ENCODE results near the gene COX5A. TPM values are rescaled to one million over a fixed set of nuclear protein-coding genes. Genes with fewer than 3 reads are reported as not detected.
A peak's percentile ranks its signal among the peaks of the same experiment; 100 is the strongest.
"Not testable (repeated sequence)": the region's sequence is repeated elsewhere in the genome, so short reads cannot be mapped to it uniquely, and the experiment has no call there.

COX5A gene
- total RNA-seq, 1 donor from 2014 or later = 56.3 TPM

- no peak for DNase-seq
Measured at GRCh38 chr15:74896316-74896715, 41.6 kb downstream of the COX5A start.

DNA sequence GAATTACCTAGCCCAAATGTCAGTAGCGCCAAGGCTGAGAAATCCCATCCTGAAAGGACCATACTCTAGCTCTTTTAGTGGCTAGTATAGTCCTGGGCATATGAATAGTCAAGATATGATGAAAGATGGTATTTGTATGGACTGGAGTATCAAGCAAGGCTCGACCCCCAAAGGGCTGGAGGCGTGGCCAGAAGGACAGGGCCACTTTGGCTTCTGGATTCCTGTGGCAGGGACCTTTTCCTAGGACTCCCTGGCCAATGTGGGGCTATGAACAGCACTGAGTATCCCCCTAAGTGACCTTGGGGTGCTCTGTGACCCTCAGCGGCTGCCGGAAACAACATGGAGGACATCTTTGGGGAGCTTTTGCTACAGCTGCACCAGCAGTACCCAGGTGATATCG, 42.0 kb downstream of the COX5A start:
- no peak for DNase-seq

- not testable (repeated sequence) for DNase-seq
Measured at GRCh38 chr15:74894383-74894782, 43.5 kb downstream of the COX5A start.

DNA sequence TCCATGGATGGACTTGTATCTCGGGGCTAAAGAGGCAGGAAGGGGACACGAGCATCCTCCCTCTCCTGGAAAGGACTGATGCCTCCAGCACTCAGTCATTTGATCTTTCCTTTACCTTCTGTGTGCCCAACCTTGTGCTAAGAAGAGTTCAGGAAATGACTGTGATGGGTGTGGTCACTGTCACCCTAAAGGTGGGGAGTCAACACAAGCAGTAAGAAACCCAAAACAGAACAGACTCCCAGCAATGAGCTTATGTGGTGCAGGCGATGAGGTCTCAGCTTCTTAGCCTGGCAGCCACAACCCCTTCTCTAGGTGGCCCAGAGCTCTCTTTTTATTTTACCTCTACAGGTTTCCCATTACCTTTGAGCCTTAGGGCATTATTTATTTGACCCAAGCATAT, 44.2 kb downstream of the COX5A start:
- DNase-seq = no peak

- no peak for DNase-seq
Measured at GRCh38 chr15:74892931-74893330, 44.9 kb downstream of the COX5A start.

DNA sequence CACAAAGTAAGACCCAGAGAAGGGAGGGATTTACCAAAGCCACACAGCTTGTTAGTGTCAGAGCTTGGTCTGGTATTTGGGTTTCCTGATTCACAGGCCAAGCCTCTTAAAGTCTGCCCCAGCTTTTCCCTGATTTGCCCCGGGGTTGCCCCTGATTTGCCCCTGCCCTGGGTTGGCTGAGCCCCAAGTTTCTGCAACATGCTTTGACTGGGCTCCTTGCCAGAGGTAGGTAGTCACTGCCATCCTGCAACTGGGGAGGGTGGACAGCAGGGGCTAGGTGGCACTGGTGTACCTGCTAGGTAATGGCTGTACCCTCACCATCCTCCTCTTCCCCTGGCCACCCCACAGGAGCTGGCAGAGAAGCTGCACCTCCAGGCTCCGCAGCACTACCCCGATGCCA, 45.6 kb downstream of the COX5A start:
- no peak for DNase-seq

- no peak for DNase-seq
Measured at GRCh38 chr15:74891469-74891868, 46.4 kb downstream of the COX5A start.

GRCh38 chr15:74890665-74890960, 47.3 kb downstream of the COX5A start:
- DNase-seq = no peak

DNA sequence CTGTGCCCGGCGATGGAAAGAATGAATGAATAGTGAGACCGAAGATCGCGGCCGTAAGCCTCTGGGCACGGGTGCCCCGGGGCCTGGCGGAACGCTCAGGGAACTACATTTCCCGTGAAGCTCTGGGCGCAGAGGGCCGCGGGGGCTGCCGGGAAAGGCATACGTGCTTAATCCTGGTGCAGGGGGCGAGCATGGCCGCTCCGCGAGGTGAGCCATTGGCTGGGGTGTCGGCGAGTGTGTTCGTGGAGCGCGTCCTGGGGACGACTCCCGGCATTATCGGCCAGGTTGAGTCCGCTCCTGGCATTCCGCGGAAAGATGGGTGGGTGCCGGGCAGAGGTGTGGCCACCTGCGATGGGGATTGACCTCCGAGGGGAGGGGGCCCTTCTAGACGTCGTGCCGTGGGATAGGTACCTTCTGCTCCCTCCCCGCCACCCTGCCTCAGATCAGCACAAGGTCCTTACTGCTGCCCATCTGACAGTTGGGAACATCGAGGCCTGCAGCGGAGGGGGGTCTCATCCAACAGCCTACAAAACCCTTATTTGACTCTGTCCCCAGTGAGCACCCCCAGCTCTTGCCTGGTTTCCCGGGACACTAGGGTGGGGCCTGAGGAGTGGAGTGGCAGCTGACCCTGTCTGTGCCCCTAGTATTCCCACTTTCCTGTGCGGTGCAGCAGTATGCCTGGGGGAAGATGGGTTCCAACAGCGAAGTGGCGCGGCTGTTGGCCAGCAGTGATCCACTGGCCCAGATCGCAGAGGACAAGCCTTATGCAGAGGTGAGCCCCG, 47.8 kb downstream of the COX5A start, which contains the start of gene MPI:
Gene MPI (plus strand): TSS at position 160 of the 782 bp plus-strand sequence. CDS start 32 bp downstream, at position 192.
- DNase-seq = peak; percentile 50

DNA sequence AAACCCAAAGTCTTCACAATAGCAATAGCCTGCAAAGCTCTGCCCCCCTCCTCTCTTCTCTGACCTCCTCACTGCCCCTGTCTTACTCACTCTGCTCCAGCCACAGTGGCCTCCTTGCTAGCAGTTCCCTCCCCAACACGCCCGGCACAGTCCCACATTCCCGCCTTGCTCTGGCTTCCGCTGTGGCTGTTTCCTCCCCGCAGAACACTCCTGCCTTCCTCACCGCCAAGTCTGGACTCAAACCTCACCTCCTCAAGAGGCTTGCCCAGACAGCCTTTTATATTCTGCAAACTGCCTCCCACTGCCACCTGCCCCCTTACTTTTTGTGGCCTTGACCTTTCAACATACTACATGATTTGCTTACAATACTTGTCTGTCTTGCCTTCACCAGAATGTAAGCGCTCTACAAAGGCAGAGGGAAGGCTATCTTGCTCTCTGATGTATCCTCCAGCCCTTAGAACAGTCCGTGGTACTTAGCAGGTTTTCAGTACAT, 48.4 kb downstream of the COX5A start:
- DNase-seq = no peak

- no peak for DNase-seq
Measured at GRCh38 chr15:74888716-74889115, 49.2 kb downstream of the COX5A start.

DNA sequence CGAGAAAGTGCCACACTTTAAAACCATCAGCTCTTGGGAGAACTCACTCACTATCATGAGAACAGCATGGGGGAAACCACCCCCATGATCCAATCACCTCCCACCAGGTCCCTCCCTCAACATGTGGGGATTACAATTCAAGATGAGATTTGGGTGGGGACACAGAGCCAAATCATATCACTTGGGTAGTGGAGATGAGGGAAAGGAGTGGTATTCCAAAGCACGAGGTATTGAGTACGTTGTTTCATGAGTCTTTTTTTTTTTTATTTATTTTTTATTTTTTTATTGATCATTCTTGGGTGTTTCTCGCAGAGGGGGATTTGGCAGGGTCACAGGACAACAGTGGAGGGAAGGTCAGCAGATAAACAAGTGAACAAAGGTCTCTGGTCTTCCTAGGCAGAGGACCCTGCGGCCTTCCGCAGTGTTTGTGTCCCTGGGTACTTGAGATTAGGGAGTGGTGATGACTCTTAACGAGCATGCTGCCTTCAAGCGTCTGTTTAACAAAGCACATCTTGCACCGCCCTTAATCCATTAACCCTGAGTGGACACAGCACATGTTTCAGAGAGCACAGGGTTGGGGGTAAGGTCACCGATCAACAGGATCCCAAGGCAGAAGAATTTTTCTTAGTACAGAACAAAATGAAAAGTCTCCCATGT, 50.2 kb downstream of the COX5A start:
- not testable (repeated sequence) for DNase-seq

GRCh38 chr15:74885461-74885860, 52.4 kb downstream of the COX5A start:
- DNase-seq = no peak

DNA sequence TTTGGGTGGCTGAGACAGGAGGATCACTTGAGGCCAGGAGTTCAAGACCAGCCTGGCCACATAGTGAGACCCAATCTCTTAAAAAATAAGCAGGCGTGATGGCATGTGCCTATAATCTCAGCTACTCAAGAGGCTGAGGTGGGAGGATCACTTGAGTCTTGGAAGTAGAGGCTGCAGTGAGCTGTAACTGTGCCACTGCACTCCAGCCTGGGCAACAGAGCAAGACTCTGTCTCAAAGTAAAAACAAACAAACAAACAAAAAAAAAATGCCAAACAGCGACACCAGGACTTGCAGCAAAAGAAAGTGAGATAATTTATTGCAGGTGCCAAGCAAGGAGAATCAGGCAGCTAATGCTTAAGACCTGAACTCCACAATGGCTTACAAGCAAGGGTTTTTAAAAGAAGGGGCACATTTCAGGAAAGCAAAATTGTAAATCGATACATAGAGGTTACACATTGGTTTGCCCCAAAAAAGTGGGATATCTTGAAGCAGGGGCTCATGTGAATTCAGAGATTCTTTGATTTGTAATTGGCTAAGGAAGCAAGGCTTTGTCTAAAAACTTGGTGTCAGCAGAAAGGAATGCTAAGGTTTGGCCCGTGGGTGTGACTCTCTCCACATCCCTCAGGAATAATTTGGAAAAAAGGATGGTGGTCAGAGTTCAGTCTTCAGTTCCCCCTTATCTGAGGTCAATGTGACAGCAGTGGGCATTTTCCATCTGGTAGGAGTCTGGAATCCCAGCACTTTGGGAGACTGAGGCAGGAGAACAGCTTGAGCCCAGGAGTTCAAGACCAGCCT, 53.2 kb downstream of the COX5A start:
- DNase-seq = no peak

DNA sequence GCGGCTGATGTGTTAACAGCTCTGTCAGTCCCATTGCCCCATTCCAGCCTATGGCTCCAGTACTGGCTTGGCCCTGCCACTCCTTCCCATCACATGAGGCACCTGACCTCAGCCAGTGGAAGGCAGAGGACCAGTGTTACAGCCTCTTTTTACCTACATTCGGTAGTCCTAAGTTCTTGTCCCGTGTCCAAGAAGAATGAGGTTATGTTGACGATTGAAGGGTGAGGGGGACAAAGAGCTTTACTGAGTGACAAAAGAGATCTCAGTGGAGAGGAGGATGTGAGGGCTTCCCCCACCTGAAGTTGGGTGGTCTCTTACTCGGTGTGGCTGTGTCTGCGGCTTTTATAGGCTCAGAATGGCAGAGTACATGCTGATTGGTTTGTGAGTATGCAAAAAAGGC, 55.3 kb downstream of the COX5A start:
- no peak for DNase-seq

DNA sequence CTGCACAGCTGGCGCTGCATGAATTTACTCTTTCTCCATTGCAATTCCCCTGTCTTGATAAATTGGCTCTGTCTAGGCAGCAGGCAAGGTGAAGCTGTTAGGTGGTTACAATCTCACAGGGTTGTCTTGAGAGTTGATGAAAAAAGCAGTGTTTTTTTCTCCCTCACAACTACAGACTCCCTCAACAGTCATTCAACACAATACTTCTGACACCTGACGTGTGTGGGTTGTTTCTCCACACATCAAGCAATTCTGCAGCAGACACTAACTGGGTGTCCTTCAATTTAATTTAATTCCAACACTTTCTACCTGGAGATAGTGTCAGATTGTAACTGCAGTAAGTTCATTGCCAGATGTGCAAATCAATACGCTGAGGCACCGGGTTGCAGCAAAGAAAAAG, 59.6 kb downstream of the COX5A start:
- DNase-seq = no peak

DNA sequence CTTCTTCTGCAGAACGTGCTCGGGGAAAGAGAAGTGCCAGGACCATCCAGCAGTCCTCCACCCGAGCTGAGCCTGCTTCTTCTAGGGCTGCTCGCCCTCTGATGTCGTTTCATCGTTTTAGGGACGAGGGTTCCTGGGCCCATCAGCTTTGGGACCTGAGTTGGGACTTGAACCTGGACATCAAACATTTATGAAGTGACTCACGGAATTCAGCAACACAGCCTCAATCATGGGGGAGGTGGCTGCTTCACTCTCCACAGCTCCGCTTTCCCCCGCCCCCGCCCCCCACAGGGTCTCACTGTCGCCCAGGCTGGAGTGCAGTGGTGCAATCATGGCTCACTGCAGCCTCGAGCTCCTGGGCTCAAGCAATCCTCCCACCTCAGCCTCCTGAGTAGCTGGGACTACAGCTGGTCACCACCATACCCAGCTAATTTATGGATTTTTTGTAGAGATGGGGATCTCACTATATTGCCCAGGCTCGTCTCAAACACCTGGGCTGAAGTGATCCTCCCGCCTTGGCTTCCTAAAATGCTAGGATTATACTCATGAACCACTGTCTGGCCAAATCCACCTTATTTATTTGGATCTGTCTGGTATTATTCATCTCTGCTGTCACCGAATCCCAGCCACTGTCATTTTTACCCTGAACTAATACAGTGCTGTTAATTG, 64.0 kb downstream of the COX5A start:
- no peak for DNase-seq

DNA sequence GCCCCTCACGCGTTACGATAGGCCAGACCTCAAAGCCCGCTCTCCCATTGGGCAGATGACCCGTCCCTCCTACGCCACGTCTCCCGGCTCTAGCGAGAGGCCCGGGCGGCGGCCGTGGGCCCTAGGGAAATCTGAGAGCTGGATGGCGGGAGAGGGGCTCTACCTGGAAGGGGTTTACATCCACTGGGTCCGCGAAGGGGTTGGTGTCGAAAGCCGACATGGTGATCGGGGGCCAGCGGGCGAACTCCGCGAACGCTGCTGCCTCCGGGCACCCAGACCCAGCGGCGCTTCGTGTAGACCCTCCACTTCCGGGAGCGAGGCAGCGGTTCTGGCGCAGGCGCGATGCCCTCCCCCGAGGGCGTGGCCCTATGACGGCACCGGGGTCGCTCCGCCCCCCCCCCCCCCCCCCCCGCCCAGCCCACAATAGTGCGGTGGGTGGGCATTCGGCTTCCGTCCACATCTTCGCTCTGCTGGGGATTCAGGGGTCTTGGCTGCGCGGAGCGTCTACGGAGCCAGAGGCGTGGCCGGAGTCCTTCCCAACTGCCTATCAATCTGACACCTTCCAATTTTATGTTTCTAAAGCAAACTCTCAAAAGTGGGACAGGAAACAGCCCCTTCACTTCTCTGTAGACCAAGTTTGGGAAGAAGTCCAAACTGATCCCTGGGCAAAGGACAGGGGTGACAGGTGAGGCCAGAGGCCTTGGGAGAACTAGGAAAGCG, 64.7 kb downstream of the COX5A start, which contains the start of gene SCAMP2:
Gene SCAMP2 (minus strand): TSS at position 330 of the 720 bp plus-strand sequence. CDS start 110 bp downstream, at position 220.
- peak; percentile 89 for DNase-seq

GRCh38 chr15:74872702-74873035, 65.2 kb downstream of the COX5A start:
- DNase-seq = no peak

DNA sequence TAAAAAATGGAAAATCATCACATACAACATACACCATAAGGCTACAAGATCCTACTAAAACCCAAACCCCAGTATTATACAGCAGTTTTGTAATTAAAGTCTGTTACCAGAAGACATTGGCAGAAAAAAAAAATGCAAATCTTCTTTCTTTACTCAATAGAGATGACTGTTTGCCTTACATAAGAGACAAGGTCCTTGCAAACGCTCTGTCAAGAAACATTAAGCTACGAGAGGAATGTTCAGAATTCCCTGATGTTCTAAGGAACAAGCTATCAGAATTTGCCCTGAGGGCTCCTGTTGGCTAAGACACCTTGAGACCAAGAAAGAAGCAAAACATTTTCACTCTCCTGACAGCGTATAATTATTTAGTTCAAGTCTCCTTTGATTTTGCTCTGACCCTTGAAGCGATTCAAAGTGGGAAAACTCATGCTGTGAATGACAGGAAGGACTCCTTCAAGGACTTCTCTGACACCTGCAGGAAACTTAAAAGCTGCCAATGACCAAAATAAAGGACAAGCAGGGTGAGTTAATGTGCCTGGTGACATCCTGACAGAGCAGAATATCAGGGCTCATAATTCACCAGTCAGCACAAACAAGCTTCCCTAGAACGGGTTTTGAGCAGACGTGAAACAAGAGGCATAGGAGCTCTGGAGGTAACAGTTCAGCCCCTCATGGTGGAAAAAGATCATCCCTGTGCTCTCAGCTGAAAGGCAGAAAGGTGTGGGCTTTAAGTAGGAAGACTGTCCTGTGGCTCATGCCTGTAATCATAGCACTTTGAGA, 67.2 kb downstream of the COX5A start:
- DNase-seq = no peak

Data from skin of body (tissue), 2 donors.